G401 (cell line): ENCODE measurements around the gene MAGI2. TPM values are rescaled to one million over a fixed set of nuclear protein-coding genes. Genes with fewer than 3 reads are reported as not detected.

ENCODE experiments used
- DNase-seq: peaks from one replicate; pipeline ENCODE4 v3.0.0-alpha.2; 2015; ENCODE audit warnings: low spot score
- in situ Hi-C: cut with HindIII; loops from 2 replicates; pipeline ENCODE4 v1.10.0; 2016; ENCODE audit warnings: low sequenced_read_pairs, mixed read lengths
- total RNA-seq: library from RNA; depleted of rRNA; stranded (reverse); fragments of >200 nt; shearing (Covaris generic); gene quantifications from 2 replicates; pipeline ENCODE4 v1.2.3, GENCODE V29; 2014

Gene MAGI2
- total RNA-seq, 1 experiment from 2014 or later, result not detected

DNA sequence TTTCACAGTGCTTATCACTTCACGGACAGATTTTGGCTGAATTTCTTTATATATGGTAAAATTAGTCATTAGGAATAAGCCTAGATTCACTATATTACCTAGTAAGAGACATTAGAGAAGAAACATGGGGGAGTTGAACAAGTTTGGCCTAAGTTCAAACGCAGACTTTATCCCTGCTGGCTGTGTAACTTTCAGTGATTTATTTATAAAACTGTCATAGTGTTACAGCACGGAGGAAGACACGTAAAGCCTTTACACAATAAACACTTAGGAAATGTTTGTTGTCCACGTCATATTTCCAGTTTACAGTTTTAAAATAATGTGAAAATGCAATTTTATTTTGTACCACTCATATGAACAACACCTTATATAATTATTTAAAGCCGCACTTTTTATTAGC, 661.5 kb downstream of the MAGI2 start:
- in situ Hi-C loops, result no loop called here
- DNase-seq, result no peak

DNA sequence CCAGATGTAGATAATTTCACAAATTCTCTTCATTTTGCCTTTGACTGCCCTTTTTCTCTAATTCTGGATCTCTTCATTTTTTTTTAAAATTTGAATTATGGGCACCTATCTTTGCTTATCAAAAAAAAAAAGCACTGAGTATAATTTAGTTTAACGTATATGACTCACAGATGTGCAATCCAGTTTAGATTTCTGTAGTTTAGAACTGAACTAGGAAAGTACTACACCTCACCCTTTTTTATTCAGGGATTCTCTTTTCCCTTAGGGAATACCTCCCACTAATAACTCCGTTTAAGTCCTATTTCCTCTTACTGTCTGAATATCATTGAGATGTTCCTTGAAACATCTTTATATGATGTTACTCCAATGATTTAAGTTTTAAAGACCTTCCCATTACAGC, 665.0 kb downstream of the MAGI2 start:
- in situ Hi-C loops, result no loop called here
- DNase-seq, result no peak

DNA sequence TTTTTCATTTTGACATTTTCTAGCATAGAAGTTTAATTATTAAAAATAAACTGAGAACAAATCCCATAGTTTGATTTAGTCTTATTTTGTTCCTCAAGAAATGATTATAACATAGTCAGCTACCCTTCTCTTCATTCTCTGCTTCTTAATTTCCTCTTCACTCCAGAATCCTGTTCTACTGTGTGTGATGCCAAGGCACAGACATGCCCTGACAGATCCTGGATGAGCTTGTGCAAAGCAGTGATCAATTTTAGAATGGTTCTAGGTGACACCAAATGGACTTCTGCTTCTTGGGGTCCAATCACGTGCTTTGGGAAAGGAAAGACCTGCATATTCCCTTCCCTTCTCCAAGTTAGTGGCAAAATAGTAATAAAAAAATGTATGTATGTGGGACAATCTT, 665.6 kb downstream of the MAGI2 start:
- no peak for DNase-seq
- in situ Hi-C loops, result no loop called here

DNA sequence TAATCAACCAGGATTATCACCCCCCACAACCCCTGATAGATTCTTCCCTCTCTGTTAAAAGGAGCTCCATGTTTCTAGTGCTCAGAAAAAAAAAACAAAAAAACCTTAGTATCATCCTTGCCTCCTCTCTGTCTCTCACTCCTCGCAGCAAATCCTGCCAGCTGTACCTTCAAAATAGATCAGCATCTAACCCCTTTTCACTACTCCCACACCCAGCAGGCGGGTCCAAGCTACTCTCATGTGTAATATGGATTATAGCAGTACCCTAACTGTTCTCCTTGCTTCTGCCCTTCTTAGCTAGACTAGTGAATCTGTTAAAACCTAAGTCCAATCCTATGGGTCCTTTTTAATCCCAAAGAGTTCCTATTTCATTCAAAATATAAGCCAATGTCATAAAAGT, 667.4 kb downstream of the MAGI2 start:
- DNase-seq, result no peak
- in situ Hi-C loops, result no loop called here

DNA sequence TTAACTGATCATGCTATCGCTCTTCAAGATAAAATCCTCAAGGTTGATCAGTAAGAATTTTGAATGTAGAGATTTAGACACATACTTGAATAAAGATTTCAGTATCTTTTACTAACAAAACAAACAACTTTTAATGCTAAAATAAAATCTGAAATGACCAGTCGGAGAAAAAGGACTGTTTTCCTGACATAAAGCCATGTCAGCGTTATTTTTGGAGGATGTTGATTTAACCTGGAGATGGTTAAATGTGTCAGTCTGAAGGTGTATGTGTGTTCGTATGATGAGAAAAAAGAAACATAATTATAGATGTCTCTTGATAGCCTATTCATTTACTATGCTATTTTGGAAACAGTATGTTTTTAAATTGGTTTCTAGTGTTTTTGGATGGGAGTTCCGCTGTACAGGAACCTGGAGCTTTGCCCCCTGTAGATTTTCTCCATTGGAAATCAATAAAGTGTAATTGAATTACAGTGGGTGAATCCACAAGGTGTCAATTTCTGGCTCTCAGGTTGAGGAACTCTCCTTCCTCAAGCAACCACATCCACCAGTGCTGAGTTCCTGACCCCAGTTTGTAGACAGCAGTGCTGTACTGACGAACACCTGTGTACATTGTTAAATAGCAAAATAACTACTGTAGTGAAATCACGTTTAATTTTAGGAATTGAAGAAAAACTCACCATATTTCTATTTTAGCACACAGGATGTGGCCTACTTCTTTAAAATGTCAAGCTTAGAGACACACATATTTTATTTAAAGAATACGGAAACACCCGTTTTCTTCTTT, 670.1 kb downstream of the MAGI2 start:
- no peak for DNase-seq
- in situ Hi-C loops, result no loop called here

DNA sequence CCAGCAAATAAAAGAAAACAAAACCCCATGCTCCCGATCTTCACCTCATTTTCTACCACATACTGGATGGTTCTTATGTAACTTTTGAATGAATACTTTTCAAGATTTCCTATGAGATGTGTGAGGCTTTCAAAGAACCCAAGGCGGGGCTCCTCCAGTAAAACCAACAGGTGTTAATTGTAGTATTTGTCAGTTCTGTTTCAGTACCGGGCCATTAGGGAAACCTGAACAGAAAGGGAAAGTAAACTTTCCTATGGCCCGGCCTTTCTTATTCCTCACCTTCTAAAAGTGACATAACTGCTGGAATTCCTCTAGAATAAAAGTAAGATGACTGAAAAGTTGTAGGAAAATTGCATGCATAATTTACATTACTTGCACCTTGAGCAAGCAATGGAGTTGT, 672.9 kb downstream of the MAGI2 start:
- in situ Hi-C loops, result no loop called here
- no peak for DNase-seq

DNA sequence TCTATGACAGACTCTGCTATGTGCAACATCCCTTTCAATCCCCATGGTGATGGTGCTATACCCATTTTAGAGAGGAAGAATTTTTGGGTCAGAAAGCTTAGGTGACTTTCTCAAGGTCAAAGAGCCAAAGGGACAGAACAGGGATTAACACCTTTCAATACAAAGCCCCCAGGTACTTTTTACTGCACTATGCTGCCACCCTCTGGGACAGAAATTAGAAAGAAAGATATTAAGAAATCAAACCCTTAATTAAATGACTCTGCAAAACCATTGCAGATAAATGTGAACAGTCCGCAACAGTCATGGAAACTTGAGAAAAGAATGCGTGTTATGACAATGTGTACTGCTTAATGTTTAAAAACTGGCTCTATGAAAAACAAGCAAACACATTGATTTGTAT, 673.7 kb downstream of the MAGI2 start:
- in situ Hi-C loops, result no loop called here
- no peak for DNase-seq

DNA sequence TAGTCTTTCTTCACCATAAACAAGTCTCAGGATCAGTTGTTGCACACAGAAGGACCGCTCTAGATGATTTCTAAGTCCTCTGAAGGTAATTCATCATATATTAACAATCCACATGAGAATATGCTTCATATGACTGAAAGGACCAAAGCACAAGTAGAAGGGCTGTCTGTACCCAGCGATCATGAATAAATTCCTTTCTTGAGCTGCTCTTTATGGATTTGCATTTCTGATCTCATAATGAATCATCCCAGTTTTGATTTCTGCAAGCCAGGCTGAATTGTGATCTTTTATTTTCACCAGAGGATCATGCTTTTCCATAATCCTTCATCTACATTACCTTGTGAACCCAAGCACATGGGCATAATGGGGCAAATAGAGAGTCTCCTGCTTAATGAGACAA, 675.6 kb downstream of the MAGI2 start:
- in situ Hi-C loops, result no loop called here
- DNase-seq, result no peak

DNA sequence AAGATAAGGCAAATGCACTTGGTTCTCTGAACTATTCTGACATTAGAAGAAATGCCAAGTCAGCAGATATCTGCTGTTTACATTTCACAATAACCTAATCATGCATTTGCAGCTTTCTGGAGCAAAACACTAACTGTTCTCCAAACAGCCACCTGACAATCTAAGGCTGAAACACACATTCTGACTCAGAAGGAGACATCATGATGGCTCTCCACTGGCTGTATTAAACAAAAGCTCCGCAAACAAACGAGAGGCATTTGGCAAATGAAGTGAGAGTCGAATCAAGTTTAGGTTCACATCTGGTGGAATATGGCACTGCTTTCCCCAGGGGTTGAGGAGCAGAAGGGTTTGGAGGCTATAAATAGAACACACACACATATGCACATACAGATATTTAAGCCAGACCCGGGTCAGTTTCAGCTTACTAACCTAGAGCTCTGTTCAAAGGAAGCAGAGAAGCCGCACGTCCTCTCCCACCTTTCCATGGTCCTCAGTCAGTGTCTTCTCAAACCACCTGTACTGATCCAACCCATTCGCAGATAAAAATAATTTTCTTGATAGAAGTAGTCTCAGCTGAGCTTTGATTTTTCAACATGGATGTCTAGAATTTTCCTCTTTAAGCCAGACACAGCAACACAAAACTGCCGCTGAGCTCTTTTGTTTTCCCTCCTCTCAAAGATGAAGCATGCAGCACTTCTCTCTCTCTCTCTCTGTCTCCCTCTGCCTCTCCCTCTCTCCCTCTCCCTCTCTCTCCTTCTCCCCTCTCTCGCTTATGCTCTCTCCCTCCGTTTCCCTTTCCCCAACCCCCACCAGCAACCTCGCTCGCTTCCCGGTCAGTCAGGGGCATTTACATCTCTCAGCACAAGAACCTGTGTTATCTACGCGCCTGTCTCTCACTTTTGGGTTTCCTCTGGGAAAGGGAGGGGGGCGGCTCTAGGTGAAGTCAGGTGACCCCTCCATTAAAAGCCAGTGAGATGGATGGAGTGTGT, 682.8 kb downstream of the MAGI2 start:
- in situ Hi-C loops, result no loop called here
- DNase-seq, result peak; percentile 71

DNA sequence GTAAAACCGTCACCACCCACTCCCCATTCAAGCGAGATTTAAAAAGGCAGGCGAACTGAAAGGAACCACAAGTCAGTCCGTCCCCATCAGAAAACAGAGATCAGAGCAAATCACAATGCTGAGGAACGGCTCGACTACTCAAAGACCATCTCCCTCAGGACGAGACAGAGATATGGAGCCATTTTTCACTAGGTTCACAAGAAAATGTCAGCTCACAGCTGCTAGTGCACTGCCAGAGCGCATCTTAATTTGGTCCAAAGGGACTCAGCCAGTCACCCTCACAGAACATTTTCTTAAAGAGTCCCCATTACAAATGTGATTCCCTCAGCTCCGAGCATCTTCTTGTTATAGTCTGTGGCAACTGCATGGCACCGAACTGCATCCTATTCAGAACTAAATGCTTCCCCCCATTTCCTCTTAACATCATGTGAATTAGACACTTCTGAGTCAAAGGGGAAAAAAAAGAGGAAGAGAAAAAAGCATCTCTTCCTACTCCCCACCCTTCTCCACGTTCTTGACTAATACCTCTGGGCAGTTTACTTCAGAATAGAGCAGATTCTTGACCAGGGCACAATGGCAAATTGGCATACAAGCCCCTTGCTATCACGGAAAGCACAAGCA, 683.9 kb downstream of the MAGI2 start:
- in situ Hi-C loops, result no loop called here
- DNase-seq, result peak; percentile 70

DNA sequence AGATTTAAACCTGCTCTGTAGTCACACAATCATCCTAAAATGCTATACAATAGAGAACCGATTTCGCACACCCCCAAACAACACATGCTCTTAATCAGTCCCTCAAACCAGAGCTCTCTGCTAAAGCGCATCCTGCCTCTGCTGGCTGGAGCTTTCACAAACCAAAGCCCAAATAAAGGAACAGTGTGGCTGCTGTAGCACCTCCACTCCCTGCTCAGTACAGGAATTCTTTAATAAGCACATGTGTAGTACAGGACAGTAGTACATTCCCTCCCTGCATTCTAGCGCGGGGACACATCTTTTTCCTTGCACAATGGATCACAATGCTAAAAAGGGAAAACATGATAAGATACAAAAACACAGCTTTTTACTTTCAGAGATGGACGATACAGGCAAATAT, 684.6 kb downstream of the MAGI2 start:
- in situ Hi-C loops, result no loop called here
- DNase-seq, result peak; percentile 78

DNA sequence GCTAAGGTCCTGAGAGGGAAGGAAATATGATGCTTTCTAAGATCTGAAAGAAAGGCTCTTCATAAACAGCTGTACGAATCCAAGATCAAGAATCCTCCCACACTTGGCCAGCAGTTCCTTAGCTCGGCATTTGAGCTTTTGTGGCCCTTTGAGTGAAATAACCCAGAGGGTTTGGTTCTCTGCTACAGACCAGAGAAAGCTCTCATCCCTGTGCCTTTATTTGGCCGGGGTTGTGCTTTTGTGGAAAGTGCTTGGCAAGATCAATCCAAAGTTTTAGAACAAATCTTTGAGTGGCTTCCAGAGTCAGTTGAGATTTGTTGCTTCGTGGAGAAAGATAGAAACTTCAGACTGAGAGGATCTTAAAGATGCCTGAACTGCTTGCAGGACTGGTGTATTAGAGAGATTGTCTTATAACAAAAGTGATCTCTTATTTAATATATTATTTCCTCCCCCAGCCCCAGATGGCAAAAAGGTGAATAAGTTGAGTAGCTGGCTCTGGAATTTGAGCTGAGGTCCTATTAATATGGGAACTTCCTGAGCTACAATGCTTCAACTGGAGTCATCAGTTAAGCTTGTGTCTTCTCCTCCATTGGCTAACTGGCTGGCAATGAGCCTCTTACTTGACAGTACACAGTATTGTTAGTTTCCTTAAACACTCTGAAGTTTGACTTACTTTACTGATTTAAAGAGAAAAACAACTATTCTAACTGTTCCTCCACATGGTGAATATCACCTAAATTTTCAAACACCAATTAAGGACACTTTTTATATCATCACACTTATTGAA, 687.3 kb downstream of the MAGI2 start:
- in situ Hi-C loops, result no loop called here

DNA sequence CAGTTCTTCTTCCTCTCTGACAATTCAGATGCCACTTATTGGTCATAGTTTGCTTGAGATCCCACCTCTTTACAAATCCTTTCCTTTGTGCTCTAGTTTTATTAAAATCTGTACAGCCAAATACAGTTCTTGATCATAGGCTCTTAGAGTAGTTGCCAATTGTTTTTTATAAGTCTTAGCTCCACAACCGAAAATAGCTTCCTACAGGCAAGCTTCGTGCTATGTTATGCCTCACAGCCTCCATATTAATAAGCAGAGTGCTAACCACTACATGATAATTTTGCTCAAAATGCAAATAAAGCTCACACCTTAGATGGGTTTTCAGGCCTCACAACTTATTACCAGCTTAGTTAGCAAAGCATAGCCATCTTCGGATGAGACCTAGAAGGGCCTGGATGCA, 688.9 kb downstream of the MAGI2 start:
- in situ Hi-C loops, result no loop called here
- no peak for DNase-seq

More for the DNA sequence above, 687.3 kb downstream of the MAGI2 start:
- DNase-seq, result no peak

DNA sequence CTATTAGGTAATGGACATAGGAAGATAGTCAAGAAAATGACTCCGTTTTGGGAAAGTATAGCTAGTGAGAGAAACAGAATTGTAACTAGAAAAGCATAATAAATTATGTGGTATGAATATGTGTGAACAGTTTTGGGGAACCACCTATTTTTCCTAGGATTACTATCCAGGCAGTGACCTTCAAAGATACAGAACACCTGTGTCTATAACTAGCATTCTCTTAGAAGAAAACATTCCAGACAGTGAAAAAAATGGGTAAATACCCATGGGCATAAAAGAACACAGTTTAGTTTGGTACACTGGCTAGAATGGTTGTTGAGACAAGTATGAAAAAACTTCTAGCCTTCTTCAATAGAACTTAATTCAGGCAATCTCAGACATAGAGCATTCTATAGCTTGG, 690.8 kb downstream of the MAGI2 start:
- in situ Hi-C loops, result no loop called here
- no peak for DNase-seq

DNA sequence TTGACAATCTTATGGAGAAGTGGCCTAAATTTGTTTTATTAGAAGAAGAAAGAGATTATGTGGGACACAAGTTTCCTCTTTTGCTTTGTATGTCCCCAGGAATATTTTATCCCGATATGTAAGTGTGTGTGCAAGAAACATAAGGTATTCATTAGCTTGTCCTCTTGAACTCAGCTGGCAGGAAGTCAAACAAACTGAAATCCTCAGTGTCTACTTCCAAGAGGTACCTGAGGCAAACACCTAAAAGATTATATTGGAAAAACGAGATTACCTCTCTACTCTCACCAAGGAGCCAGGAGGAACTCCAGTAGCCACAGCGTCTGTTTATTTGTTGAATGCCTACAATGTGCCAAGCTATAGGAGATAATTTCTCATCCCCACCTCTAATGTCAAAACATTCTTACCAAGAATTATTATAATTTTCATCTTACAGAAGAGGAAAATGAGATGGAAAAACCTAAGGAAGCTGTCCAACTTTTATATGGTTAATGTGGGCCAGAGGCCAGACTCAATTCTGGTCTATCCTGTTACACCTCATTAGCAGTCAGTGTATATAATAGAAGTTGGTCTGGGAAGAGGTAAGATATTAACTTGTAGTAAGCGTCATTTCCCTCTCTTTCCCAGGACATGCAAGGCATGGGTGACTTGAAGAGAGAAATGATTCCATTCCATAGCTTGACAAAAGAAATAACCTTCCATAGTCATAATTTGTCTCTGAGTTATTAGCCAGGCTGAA, 692.7 kb downstream of the MAGI2 start:
- DNase-seq, result no peak
- in situ Hi-C loops, result no loop called here

DNA sequence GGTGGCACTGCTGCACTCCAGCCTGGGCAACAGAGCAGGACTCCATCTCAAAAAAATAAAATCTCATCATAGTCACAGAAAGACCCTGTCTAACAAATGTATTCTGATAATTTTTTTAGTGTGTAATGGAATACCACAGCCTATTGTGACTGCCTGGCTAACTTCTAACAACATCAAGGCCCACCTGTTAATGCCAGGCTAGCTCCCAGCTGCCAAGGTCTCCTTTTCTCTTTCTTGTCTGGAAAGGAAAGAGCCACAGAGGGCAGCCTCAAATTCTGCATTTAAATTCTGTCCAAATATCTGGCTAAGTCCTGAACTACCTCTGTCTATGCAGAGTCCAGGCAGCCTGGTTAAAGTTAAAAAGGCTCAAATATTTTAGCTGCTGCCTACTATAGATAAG, 700.9 kb downstream of the MAGI2 start:
- in situ Hi-C loops, result no loop called here

DNA sequence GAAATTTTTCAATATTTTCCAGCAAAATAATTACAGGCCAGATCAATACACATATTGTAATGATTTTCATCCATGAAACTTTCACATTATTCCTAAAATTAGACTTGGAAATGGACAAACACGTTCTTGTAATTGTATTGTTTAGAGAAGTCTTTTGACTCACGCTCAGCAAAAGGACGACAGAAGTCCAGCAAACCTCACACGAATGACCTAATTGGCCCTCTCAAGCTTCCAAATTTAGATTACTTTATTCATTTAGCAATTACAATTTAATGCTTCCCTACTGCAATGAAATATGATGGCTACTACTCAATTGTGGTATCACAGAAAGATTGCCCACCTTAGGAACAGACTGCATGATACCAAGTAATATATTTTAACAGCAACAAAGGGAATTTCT, 702.2 kb downstream of the MAGI2 start:
- DNase-seq, result peak; percentile 59
- in situ Hi-C loops, result no loop called here

More for the DNA sequence above, 700.9 kb downstream of the MAGI2 start:
- no peak for DNase-seq

DNA sequence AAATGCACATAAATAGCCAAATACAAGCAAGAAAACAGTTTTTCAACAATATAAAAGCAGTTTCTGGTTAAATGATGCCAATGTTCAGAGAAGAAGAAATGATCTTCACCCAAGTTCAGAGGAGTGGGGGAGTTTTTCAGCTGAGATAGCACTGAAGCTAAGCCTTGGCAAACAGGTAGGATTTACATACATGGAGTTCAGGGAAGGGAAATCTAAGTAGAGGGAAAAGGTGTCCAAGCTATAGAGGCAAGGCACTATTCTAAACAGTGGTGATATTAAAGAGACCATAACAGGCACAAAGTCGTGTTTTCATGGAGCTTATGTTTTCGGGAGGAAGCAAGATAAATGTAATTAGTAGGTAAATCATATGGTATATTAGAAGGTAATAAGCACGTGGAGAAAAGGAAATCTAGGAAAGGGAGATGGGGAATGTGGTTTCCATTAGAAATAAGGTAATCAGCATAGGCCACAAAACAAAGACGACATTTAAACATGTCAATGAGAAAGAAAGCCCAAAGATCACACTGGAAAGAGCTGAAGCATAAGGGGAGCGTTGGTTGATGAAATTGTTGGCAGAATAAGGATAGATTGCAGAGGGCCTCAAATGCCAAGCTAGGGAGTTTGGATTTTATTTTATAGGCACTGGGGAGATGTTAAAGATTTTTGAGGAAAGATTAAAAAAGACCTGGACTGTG, 704.3 kb downstream of the MAGI2 start:
- DNase-seq, result no peak
- in situ Hi-C loops, result no loop called here
